Thymus (tissue), 11 donors: ENCODE results near the gene ARHGEF7. TPM values are rescaled to one million over a fixed set of nuclear protein-coding genes. Genes with fewer than 3 reads are reported as not detected.

Experiments used
- DNase-seq, 9 donors: peaks; one replicate each; pipeline ENCODE4 v3.0.0-alpha.2; 2013; ENCODE audit warnings: low spot score in 9 of 9, low read depth in 6 of 9, missing footprints in 1 of 9
- H3K27ac ChIP-seq, 2 donors: one replicate each; pipeline ENCODE4 v1.5.1; 2013; ENCODE audit warnings: control low read depth in 1 of 2, low read depth in 1 of 2, low read length in 1 of 2, mild to moderate bottlenecking in 1 of 2, moderate library complexity in 1 of 2
- H3K27me3 ChIP-seq, 2 donors: one replicate each; pipeline ENCODE4 v1.5.1; 2013; ENCODE audit warnings: low read length in 1 of 2; ENCODE audit not compliant: control insufficient read depth in 2 of 2, insufficient read depth in 1 of 2
- H3K36me3 ChIP-seq, 2 donors: one replicate each; pipeline ENCODE4 v1.5.1; 2013; ENCODE audit warnings: low read length in 1 of 2, mild to moderate bottlenecking in 1 of 2, moderate library complexity in 1 of 2; ENCODE audit not compliant: control insufficient read depth in 2 of 2, insufficient read depth in 2 of 2
- H3K4me1 ChIP-seq, 2 donors: one replicate each; pipeline ENCODE4 v1.5.1; 2013; ENCODE audit warnings: low read length in 2 of 2; ENCODE audit not compliant: control insufficient read depth in 2 of 2, insufficient read depth in 2 of 2
- H3K4me3 ChIP-seq, 2 donors: one replicate each; pipeline ENCODE4 v1.5.1; 2013; ENCODE audit warnings: low read length in 2 of 2, control low read depth in 1 of 2, mild to moderate bottlenecking in 1 of 2
- H3K9me3 ChIP-seq, 2 donors: one replicate each; pipeline ENCODE4 v1.5.1; 2013; ENCODE audit warnings: low read length in 1 of 2, mild to moderate bottlenecking in 1 of 2; ENCODE audit not compliant: control insufficient read depth in 2 of 2, insufficient read depth in 1 of 2
- WGBS: extraction: QIAGEN DNeasy Blood & Tissue Kit; methylation state at CpG from one replicate; pipeline ENCODE4 v1.1.7; 2013; 5-methylcytosine and 5-hydroxymethylcytosine counted together
- polyA plus RNA-seq: library from polyadenylated mRNA; stranded (reverse); fragments of 200-250 nt; gene quantifications from one replicate; pipeline ENCODE4 v1.2.3, GENCODE V29; 2013
- total RNA-seq: library from RNA; stranded (reverse); fragments of 120-200 nt; gene quantifications from one replicate; pipeline ENCODE4 v1.2.4, GENCODE V29; 2013
- donor health status: healthy.

ARHGEF7 gene
- total and polyA plus RNA-seq, 2 donors = 60.4 to 71.9 TPM

- Histone ChIP-seq H3K27ac (no peak overlapping the region), H3K27me3 (no peaks in the 10 kb centered on the region), H3K4me3 (no peak overlapping the region), H3K9me3 (peaks cover 2 to 18% of the 10 kb centered on the region in 2 donors), H3K36me3 (peaks cover 18 to 33% of the 10 kb centered on the region in 2 donors), H3K4me1 (no peaks in the 10 kb centered on the region)
- WGBS = 82% methylated on average over 6 of the region's 6 CpGs
- no peak for DNase-seq
Observed at GRCh38 chr13:111314852-111315251, 199.7 kb downstream of the ARHGEF7 start.

GRCh38 chr13:111315347-111315995 is 200.4 kb downstream of the ARHGEF7 start:
- no peaks in the 10 kb centered on the region for H3K4me1 ChIP-seq
- H3K4me3 ChIP-seq = no peak overlapping the region
- H3K27ac ChIP-seq = no peak overlapping the region
- H3K36me3 ChIP-seq = peaks cover 18 to 33% of the 10 kb centered on the region in 2 donors
- no peak for DNase-seq
- H3K27me3 ChIP-seq = no peaks in the 10 kb centered on the region
- WGBS = 94% methylated on average over 15 of the region's 15 CpGs
- H3K9me3 ChIP-seq = peaks cover 2 to 18% of the 10 kb centered on the region in 2 donors

DNA sequence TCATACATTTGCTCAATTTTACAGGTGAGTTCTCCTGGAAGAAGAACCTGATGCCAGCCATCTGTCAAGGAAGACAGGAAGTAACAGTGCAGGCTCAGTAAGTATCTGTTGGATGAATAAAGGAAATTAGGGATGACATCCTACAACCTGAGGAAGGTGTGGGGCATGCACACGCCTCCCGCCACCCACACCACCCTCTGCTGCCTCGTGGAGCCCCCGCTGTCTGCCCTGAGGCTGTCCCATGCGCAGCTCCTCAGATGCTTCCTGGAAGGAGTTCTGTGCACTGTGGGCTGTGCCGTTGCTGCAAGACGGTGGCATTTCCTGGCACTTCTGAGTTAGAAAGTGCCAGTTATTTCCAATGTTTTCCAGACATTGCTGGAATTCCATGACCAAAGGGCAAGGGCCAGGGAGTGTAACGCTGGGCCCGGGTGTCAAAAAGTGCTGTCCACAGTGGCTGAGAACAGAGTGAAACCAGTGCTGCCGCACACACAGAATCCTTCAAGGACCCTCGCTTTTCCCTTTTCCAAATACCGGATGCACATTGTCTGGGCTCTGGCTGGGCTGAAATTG is 201.1 kb downstream of the ARHGEF7 start:
- Histone ChIP-seq H3K36me3 (peaks cover 15 to 30% of the 10 kb centered on the region in 2 donors), H3K4me3 (no peak overlapping the region), H3K27me3 (no peaks in the 10 kb centered on the region), H3K9me3 (peaks cover 2 to 16% of the 10 kb centered on the region in 2 donors), H3K4me1 (no peaks in the 10 kb centered on the region), H3K27ac (no peak overlapping the region)
- no peak for DNase-seq
- 92% methylated on average over 12 of the region's 12 CpGs for WGBS

DNA sequence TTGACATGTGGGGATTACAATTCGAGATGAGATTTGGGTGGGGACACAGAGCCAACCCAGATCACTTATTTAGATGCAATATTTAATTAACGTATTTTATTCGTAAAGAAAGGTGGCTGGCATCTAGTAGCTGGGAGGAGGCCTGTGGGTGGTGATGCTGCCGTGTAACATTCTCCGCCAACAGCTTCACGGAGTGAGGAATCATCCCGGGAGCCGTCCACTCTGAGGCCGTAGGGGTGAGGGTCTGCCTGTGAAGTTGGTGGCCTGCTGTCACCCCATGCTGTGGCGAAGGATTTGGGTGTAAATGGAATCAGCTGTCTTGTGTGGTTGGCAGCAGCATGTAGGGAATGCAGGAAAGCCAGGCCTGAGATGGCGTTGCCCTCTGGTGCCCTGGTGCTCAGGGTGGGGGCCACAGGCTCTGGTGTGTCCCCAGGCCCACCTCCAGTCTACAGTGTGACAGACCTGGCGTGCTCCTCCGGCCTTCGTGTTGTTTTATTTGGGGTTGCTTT is 202.0 kb downstream of the ARHGEF7 start:
- H3K9me3 ChIP-seq = peaks cover 2 to 9% of the 10 kb centered on the region in 2 donors
- 97% methylated on average over 14 of the region's 14 CpGs for WGBS
- DNase-seq = no peak
- H3K27ac ChIP-seq = no peak overlapping the region
- H3K4me3 ChIP-seq = no peak overlapping the region
- peaks cover 8 to 22% of the 10 kb centered on the region in 2 donors for H3K36me3 ChIP-seq
- H3K27me3 ChIP-seq = no peaks in the 10 kb centered on the region
- no peaks in the 10 kb centered on the region for H3K4me1 ChIP-seq

GRCh38 chr13:111317571-111318345 is 202.6 kb downstream of the ARHGEF7 start:
- Histone ChIP-seq H3K36me3 (peaks cover 3 to 18% of the 10 kb centered on the region in 2 donors), H3K27ac (no peak overlapping the region), H3K9me3 (peaks cover 2 to 4% of the 10 kb centered on the region in 2 donors), H3K4me1 (no peaks in the 10 kb centered on the region), H3K4me3 (no peak overlapping the region), H3K27me3 (no peaks in the 10 kb centered on the region)
- DNase-seq = no peak
- WGBS = 90% methylated on average over 29 of the region's 29 CpGs

DNA sequence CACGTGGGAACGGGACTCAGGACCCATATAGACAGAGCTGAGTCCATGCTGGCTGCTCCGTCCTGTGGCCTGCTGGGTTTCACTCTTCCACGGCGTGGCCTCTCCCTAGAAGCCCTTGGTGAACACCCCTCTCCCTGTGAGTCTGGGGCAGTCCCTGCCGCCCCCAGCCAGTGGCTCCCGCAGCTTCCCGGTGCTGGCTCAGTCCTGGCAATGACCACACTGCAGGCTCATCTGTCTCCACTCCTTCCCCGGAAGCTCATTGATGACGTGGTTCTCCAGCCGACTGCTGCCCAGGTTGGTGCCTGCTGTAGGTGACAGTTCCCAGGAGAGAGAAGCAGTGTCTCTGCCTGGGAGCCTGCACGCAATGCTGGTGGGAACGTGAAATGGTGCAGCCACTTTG is 203.3 kb downstream of the ARHGEF7 start:
- DNase-seq = no peak
- Histone ChIP-seq H3K9me3 (no peaks in the 10 kb centered on the region), H3K4me3 (no peak overlapping the region), H3K36me3 (peaks cover 2 to 12% of the 10 kb centered on the region in 2 donors), H3K27ac (no peak overlapping the region), H3K4me1 (peaks cover 0 to under 1% of the 10 kb centered on the region in 2 donors), H3K27me3 (no peaks in the 10 kb centered on the region)
- 74% methylated on average over 13 of the region's 13 CpGs for WGBS

DNA sequence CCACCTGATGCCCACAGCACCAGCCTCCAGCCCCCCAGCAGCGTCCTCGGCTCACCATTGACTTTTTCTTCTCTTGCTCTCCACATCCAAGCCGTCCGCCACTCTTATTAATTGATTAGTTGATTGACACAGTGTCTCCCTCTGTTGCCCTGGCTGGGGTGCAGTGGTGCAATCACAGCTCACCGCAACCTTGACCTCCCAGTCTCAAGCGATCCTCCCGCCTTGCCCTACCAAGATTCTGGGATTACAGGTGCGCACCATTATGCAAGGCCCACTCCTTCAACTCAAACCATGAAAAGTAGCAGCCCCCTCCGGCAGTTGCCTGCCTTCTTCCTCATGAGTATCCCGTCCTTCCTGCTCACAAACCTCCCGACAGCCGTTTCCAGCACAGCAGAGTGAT is 204.4 kb downstream of the ARHGEF7 start:
- peaks cover 2 to 12% of the 10 kb centered on the region in 2 donors for H3K36me3 ChIP-seq
- H3K9me3 ChIP-seq = no peaks in the 10 kb centered on the region
- no peaks in the 10 kb centered on the region for H3K27me3 ChIP-seq
- no peak for DNase-seq
- H3K4me3 ChIP-seq = no peak overlapping the region
- 98% methylated on average over 12 of the region's 12 CpGs for WGBS
- H3K27ac ChIP-seq = no peak overlapping the region
- H3K4me1 ChIP-seq = peaks cover 0 to 3% of the 10 kb centered on the region in 2 donors

DNA sequence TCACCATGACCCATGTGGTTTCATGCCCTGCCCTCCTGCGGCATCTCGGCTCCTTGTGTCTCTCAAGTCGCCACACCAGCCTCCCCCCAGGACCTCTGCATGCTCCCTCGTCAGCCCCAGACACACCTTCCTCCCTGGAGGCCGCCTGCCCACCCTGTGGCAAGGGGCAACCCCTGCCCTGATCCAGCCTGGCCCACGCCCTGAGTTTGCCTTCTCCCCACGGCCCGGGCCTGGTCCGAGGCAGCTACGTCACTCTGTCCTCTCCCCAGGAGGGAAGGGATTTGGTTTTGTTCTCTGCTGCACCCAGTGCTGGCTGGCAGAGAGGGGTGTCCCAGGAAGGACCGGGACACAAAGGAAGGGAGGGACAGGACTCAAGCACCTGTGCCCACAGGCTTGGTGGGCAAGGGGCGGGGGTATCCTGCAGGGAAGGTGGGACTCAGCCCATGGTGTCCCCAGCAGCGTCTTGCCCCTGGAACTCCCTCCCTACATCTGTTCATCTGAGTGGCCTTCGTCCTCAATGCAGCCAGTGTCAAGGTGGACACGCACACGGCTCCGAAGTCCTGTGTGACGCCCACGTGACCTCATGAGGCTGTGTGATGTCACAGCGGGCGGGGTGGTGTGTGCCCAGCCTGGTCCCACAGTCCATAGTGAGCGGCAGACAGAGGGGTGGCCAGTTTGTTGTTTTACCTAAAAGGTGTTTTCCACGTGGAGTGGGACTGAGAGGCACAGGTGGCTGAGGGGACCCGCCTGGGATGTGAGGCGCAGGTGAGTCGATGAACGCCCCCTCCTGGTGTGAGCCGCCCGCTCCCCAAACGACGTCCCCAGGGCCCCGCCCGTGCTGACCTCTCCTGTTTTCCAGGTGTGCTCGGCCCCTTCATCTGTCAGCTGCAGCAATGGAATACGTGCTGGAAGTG is 205.1 kb downstream of the ARHGEF7 start, which contains the start of gene TEX29:
Gene TEX29, plus strand, starts transcription at position 645 of the 914 bp plus-strand sequence. Its CDS starts 249 bp downstream, at position 894.
- Histone ChIP-seq H3K9me3 (no peaks in the 10 kb centered on the region), H3K4me3 (no peak within 1 kb of the TSS), H3K27ac (no peak within 1 kb of the TSS), H3K4me1 (peaks cover 0 to 3% of the 10 kb centered on the region in 2 donors), H3K36me3 (peaks cover 2 to 12% of the 10 kb centered on the region in 2 donors), H3K27me3 (no peaks in the 10 kb centered on the region)
- WGBS = 79% methylated on average over 35 of the region's 35 CpGs
- DNase-seq = no peak
